Measurements from ENCODE around the gene PCAT6. TPM values are rescaled to one million over a fixed set of nuclear protein-coding genes. Genes with fewer than 3 reads are reported as not detected.

PCAT6 gene
- total RNA-seq, 4 donors from 2014 or later = 4.3 TPM; not detected in 3

DNA sequence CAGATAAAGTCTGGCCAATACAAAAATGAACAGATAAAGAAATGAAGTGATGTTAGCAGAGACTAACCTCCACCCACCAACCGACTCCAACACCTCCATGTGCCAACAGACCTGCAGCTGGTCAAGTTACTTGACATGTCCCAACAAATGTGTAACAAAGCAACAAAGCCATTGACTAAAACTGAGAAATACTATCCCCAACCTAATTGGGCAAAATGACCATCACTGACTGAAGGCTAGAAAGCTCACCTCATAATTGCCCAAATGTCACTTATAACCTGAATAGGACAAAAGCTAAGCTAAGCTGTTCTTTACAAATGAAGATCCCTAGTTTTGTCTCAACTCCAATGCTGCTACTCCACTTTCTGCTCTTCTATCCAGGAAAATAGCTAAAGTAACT is 10.0 kb upstream of the PCAT6 start:
- DNase-seq (no peak), ATAC-seq (no peak)
- TF ChIP-seq POLR2A (IDR thresholded peaks at IDR 0.05) = no peak
- TF ChIP-seq, protein P1, sequence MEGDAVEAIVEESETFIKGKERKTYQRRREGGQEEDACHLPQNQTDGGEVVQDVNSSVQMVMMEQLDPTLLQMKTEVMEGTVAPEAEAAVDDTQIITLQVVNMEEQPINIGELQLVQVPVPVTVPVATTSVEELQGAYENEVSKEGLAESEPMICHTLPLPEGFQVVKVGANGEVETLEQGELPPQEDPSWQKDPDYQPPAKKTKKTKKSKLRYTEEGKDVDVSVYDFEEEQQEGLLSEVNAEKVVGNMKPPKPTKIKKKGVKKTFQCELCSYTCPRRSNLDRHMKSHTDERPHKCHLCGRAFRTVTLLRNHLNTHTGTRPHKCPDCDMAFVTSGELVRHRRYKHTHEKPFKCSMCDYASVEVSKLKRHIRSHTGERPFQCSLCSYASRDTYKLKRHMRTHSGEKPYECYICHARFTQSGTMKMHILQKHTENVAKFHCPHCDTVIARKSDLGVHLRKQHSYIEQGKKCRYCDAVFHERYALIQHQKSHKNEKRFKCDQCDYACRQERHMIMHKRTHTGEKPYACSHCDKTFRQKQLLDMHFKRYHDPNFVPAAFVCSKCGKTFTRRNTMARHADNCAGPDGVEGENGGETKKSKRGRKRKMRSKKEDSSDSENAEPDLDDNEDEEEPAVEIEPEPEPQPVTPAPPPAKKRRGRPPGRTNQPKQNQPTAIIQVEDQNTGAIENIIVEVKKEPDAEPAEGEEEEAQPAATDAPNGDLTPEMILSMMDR (IDR thresholded peaks at IDR 0.05 in 4 of 5, conservative IDR thresholded peaks at IDR 0.05 in 1 of 5) = no peak
- Histone ChIP-seq H3K9me3 (no peaks in the 10 kb centered on the region), H3K4me1 (peaks cover 2 to 12% of the 10 kb centered on the region in 2 donors), H3K27me3 (no peaks in the 10 kb centered on the region), H3K36me3 (no peaks in the 10 kb centered on the region), H3K4me3 (no peak overlapping the region), H3K27ac (no peak overlapping the region)
- intact Hi-C loops (cut with DNase I; ENCODE audit: low total_unique reads) (no loop called here), in situ Hi-C loops (cut with MboI; ENCODE audit: low sequenced_read_pairs in 4 of 4) (no loop called here)

DNA sequence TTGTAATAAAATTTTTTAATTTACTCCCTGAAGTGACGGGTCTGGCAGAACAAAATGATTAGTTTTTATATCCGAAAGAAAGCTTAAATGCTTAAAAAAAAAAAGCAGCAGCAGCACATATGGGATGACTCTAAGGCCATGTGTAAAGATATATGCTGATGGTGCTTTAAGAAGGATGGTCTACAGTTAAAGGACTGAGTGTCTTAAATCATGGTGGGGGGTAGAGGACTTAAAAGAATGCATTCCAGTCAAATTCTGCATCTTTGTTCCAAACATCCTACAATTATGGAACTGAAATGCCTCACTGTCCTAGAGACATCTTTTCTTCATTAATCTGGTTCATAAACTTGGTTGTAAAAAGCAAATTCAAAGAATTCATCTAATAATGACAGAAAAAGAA is 9.6 kb upstream of the PCAT6 start:
- no peak overlapping the region for H3K27ac ChIP-seq
- DNase-seq (no peak), ATAC-seq (no peak)
- H3K9me3 ChIP-seq = no peaks in the 10 kb centered on the region
- H3K4me3 ChIP-seq = no peak overlapping the region
- H3K27me3 ChIP-seq = no peaks in the 10 kb centered on the region
- H3K4me1 ChIP-seq = peaks cover 5 to 15% of the 10 kb centered on the region in 2 donors
- no peaks in the 10 kb centered on the region for H3K36me3 ChIP-seq
- intact Hi-C loops (cut with DNase I; ENCODE audit: low total_unique reads) (no loop called here), in situ Hi-C loops (cut with MboI; ENCODE audit: low sequenced_read_pairs in 4 of 4) (no loop called here)
- TF ChIP-seq, protein P1 (IDR thresholded peaks at IDR 0.05 in 4 of 5, conservative IDR thresholded peaks at IDR 0.05 in 1 of 5) = no peak
- no peak for TF ChIP-seq POLR2A (IDR thresholded peaks at IDR 0.05)

DNA sequence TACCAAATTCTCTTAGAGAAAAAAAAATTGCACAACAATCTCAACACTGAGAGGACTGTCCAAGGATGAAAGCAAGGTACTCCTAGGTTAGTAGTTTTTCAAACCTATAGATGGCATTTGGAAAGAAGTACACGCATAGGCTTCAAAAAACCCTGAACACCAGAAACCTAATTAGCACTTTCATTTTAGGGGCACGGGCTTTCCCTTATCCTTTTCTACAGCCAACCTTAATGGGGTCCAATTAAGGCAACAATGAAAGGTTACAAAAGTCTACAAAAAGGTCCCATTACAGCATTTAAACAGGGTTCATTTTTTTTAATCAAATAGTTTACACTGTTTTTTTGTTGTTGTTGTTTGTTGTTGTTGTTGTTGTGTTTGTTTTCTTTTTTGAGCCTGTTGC is 8.7 kb upstream of the PCAT6 start:
- Histone ChIP-seq H3K36me3 (no peaks in the 10 kb centered on the region), H3K27ac (no peak overlapping the region), H3K9me3 (no peaks in the 10 kb centered on the region), H3K4me3 (no peak overlapping the region), H3K4me1 (peaks cover 14 to 22% of the 10 kb centered on the region in 2 donors), H3K27me3 (no peaks in the 10 kb centered on the region)
- intact Hi-C loops (cut with DNase I; ENCODE audit: low total_unique reads) = no loop called here
- no peak for TF ChIP-seq POLR2A (IDR thresholded peaks at IDR 0.05)
- TF ChIP-seq, protein P1 (IDR thresholded peaks at IDR 0.05 in 4 of 5, conservative IDR thresholded peaks at IDR 0.05 in 1 of 5) = no peak
- DNase-seq (no peak), ATAC-seq (no peak)
- in situ Hi-C loops (cut with MboI; ENCODE audit: low sequenced_read_pairs in 4 of 4) = no loop called here

DNA sequence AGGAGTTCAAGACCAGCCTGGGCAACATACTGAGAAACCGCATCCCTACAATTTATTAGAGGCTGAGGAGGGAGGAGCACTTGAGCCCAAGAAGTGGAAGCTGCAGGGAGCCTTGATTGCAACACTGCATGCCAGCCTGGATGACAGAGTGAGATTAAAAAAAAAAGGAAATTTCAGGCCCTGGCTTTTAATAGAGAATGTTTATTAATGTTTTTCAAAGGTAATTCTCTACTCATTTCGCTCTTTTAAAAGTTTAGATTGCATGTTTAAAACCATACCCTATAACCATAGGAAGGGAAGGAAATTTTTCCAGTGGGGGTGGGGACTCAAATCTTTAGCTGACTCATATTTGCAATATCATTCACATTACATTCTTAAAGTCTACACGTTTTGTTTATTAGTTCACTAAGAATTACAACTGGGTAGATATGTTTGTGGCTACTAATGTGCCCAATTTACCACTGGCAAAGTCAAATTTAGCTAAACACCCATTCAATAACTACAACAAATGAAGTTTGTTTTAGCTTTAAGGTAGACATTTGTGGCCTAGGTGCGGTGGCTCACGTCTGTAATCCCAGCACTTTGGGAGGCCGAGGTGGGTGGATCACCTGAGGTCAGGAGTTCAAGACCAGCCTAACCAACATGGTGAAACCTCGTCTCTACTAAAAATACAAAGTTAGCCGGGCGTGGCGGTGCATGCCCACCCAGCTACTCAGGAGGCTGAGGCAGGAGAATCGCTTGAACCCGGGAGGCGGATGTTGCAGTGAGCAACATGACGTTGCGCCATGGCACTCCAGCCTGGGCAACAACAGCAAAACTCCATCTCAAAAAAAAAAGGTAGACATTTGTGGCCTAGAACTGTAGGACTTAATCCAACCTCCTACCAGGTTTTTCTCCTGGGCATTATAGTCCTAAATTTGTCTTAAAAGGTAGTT is 7.5 kb upstream of the PCAT6 start:
- no peak for DNase-seq
- in situ Hi-C loops (cut with MboI; ENCODE audit: low sequenced_read_pairs in 4 of 4) = no loop called here
- ATAC-seq = no peak
- intact Hi-C loops (cut with DNase I; ENCODE audit: low total_unique reads) = no loop called here
- H3K9me3 ChIP-seq = no peaks in the 10 kb centered on the region
- peaks cover 15 to 22% of the 10 kb centered on the region in 2 donors for H3K4me1 ChIP-seq
- H3K27me3 ChIP-seq = no peaks in the 10 kb centered on the region
- H3K4me3 ChIP-seq = no peak overlapping the region
- no peaks in the 10 kb centered on the region for H3K36me3 ChIP-seq
- TF ChIP-seq, protein P1 (IDR thresholded peaks at IDR 0.05 in 4 of 5, conservative IDR thresholded peaks at IDR 0.05 in 1 of 5) = no peak
- TF ChIP-seq POLR2A (IDR thresholded peaks at IDR 0.05) = no peak
- no peak overlapping the region for H3K27ac ChIP-seq
